SJCRH30 (cell line): ENCODE data around the gene EXOC6B. TPM values are rescaled to one million over a fixed set of nuclear protein-coding genes. Genes with fewer than 3 reads are reported as not detected.

Experiments used
- DNase-seq, 2 experiments: peaks; one replicate each; pipeline ENCODE4 v3.0.0-alpha.2; 2015 to 2020
- H3K27ac ChIP-seq: fragments of 250-450 bp; sonication (Bioruptor Pico); 2 replicates; pipeline ENCODE4 v1.5.1; 2020; ENCODE audit warnings: mild to moderate bottlenecking, moderate library complexity
- H3K27me3 ChIP-seq: fragments of 250-450 bp; sonication (Bioruptor Pico); 2 replicates; pipeline ENCODE4 v1.5.1; 2020; ENCODE audit warnings: mild to moderate bottlenecking, moderate library complexity
- H3K36me3 ChIP-seq: fragments of 250-450 bp; sonication (Bioruptor Pico); 2 replicates; pipeline ENCODE4 v1.5.1; 2020; ENCODE audit warnings: mild to moderate bottlenecking, moderate library complexity
- H3K4me1 ChIP-seq: fragments of 250-450 bp; sonication (Bioruptor Pico); 2 replicates; pipeline ENCODE4 v1.5.1; 2020; ENCODE audit warnings: mild to moderate bottlenecking, moderate library complexity
- H3K4me3 ChIP-seq: fragments of 250-450 bp; sonication (Bioruptor Pico); 2 replicates; pipeline ENCODE4 v1.5.1; 2020; ENCODE audit warnings: mild to moderate bottlenecking, moderate library complexity
- H3K9me3 ChIP-seq: fragments of 250-450 bp; sonication (Bioruptor Pico); replicated peaks from 2 replicates; pipeline ENCODE4 v1.5.1; 2020; ENCODE audit warnings: mild to moderate bottlenecking, moderate library complexity
- total RNA-seq: library from RNA; depleted of rRNA; stranded (reverse); fragments of >200 nt; shearing (Covaris generic); gene quantifications from 2 replicates; pipeline ENCODE4 v1.2.3, GENCODE V29; 2014

Gene EXOC6B
- total RNA-seq, 1 experiment from 2014 or later = 24.8 TPM

GRCh38 chr2:72155151-72155550, 670.7 kb downstream of the EXOC6B start:
- H3K4me3 ChIP-seq = no peak overlapping the region
- no peak for DNase-seq
- no peaks in the 10 kb centered on the region for H3K36me3 ChIP-seq
- H3K27me3 ChIP-seq = peaks cover 7% of the 10 kb centered on the region; the same call in 1 of the 2 replicates
- no peaks in the 10 kb centered on the region for H3K4me1 ChIP-seq
- H3K9me3 ChIP-seq = no peaks in the 10 kb centered on the region
- H3K27ac ChIP-seq = no peak overlapping the region

- peaks cover 7% of the 10 kb centered on the region; the same call in 1 of the 2 replicates for H3K27me3 ChIP-seq
- no peaks in the 10 kb centered on the region for H3K36me3 ChIP-seq
- H3K4me1 ChIP-seq = no peaks in the 10 kb centered on the region; the same call in 1 of the 2 replicates
- no peak overlapping the region for H3K27ac ChIP-seq
- no peak overlapping the region for H3K4me3 ChIP-seq
- no peaks in the 10 kb centered on the region for H3K9me3 ChIP-seq
- DNase-seq = no peak
Measured at GRCh38 chr2:72154386-72154975, 671.4 kb downstream of the EXOC6B start.

GRCh38 chr2:72153924-72154323, 671.9 kb downstream of the EXOC6B start:
- DNase-seq = no peak
- Histone ChIP-seq H3K27me3 (peaks cover 7% of the 10 kb centered on the region; the same call in 1 of the 2 replicates), H3K4me1 (no peaks in the 10 kb centered on the region; the same call in 1 of the 2 replicates), H3K27ac (no peak overlapping the region), H3K4me3 (no peak overlapping the region), H3K9me3 (no peaks in the 10 kb centered on the region), H3K36me3 (no peaks in the 10 kb centered on the region)

GRCh38 chr2:72153026-72153791, 672.6 kb downstream of the EXOC6B start:
- Histone ChIP-seq H3K9me3 (no peaks in the 10 kb centered on the region), H3K4me3 (no peak overlapping the region), H3K27ac (no peak overlapping the region), H3K4me1 (no peaks in the 10 kb centered on the region; the same call in 1 of the 2 replicates), H3K36me3 (no peaks in the 10 kb centered on the region), H3K27me3 (peaks cover 5% of the 10 kb centered on the region; the same call in 1 of the 2 replicates)
- DNase-seq = no peak

GRCh38 chr2:72150861-72151356, 674.9 kb downstream of the EXOC6B start:
- no peaks in the 10 kb centered on the region for H3K36me3 ChIP-seq
- no peak for DNase-seq
- H3K4me1 ChIP-seq = no peaks in the 10 kb centered on the region; the same call in 1 of the 2 replicates
- H3K27me3 ChIP-seq = peaks cover 4% of the 10 kb centered on the region; the same call in 1 of the 2 replicates
- H3K4me3 ChIP-seq = no peak overlapping the region
- H3K27ac ChIP-seq = no peak overlapping the region
- H3K9me3 ChIP-seq = no peaks in the 10 kb centered on the region

GRCh38 chr2:72150157-72150860, 675.5 kb downstream of the EXOC6B start:
- H3K27ac ChIP-seq = no peak overlapping the region
- H3K4me3 ChIP-seq = peak overlapping the region; percentile 67

GRCh38 chr2:72149556-72150156, 676.2 kb downstream of the EXOC6B start:
- DNase-seq = no peak
- H3K4me1 ChIP-seq = no peaks in the 10 kb centered on the region; the same call in 1 of the 2 replicates
- H3K36me3 ChIP-seq = no peaks in the 10 kb centered on the region
- H3K27me3 ChIP-seq = no peaks in the 10 kb centered on the region; the same call in 1 of the 2 replicates
- peak overlapping the region; percentile 67 for H3K4me3 ChIP-seq
- no peaks in the 10 kb centered on the region for H3K9me3 ChIP-seq
- H3K27ac ChIP-seq = no peak overlapping the region

More at GRCh38 chr2:72150157-72150860, 675.5 kb downstream of the EXOC6B start:
- Histone ChIP-seq H3K9me3 (no peaks in the 10 kb centered on the region), H3K27me3 (peaks cover 1% of the 10 kb centered on the region; the same call in 1 of the 2 replicates), H3K4me1 (no peaks in the 10 kb centered on the region; the same call in 1 of the 2 replicates), H3K36me3 (no peaks in the 10 kb centered on the region)
- DNase-seq = peak; percentile 82 to 95

- Histone ChIP-seq H3K27ac (no peak overlapping the region), H3K9me3 (no peaks in the 10 kb centered on the region), H3K4me3 (peak overlapping the region; percentile 67), H3K4me1 (no peaks in the 10 kb centered on the region; the same call in 1 of the 2 replicates), H3K27me3 (no peaks in the 10 kb centered on the region; the same call in 1 of the 2 replicates), H3K36me3 (no peaks in the 10 kb centered on the region)
- DNase-seq = peak; percentile 62 to 75
Measured at GRCh38 chr2:72148837-72149555, 676.8 kb downstream of the EXOC6B start.

GRCh38 chr2:72148003-72148836, 677.6 kb downstream of the EXOC6B start:
- Histone ChIP-seq H3K4me3 (peak overlapping the region; percentile 67), H3K36me3 (no peaks in the 10 kb centered on the region), H3K4me1 (no peaks in the 10 kb centered on the region; the same call in 1 of the 2 replicates), H3K27me3 (no peaks in the 10 kb centered on the region; the same call in 1 of the 2 replicates), H3K9me3 (no peaks in the 10 kb centered on the region), H3K27ac (peak overlapping the region; percentile 19; the same call in 1 of the 2 replicates)
- DNase-seq = peak; percentile 57 to 73

- no peaks in the 10 kb centered on the region for H3K36me3 ChIP-seq
- peak within 1 kb of the TSS; percentile 67 for H3K4me3 ChIP-seq
- no peaks in the 10 kb centered on the region; the same call in 1 of the 2 replicates for H3K4me1 ChIP-seq
- peak; percentile 66 to 69 for DNase-seq
- H3K27ac ChIP-seq = peak within 1 kb of the TSS; percentile 19; the same call in 1 of the 2 replicates
- H3K27me3 ChIP-seq = no peaks in the 10 kb centered on the region; the same call in 1 of the 2 replicates
- no peaks in the 10 kb centered on the region for H3K9me3 ChIP-seq
Measured at GRCh38 chr2:72147303-72147971, 678.4 kb downstream of the EXOC6B start, which contains the start of gene CYP26B1. Gene CYP26B1 (minus strand): TSS chr2:72147862. CDS start chr2:72147834, 28 bp downstream.

GRCh38 chr2:72146347-72147302, 679.2 kb downstream of the EXOC6B start:
- no peaks in the 10 kb centered on the region for H3K9me3 ChIP-seq
- no peaks in the 10 kb centered on the region; the same call in 1 of the 2 replicates for H3K4me1 ChIP-seq
- peak overlapping the region; percentile 67 for H3K4me3 ChIP-seq
- H3K27ac ChIP-seq = no peak overlapping the region
- H3K36me3 ChIP-seq = no peaks in the 10 kb centered on the region
- no peaks in the 10 kb centered on the region; the same call in 1 of the 2 replicates for H3K27me3 ChIP-seq
- peak in 1 of 2 experiments; percentile 1 for DNase-seq
